T-cell (primary cell): ENCODE measurements around the gene DYSF. TPM values are rescaled to one million over a fixed set of nuclear protein-coding genes. Genes with fewer than 3 reads are reported as not detected.

Source experiments
- ATAC-seq, 4 experiments: fragments of 200-7000 bp in 3 of 4; fragments of 150-1000 bp in 1 of 4; cut with Tn5 transposase; replicated peaks in 1 of 4; 1 replicate in 3 of 4; 2 replicates in 1 of 4; pipeline ENCODE4 v1.10.0; 2021; ENCODE audit warnings: moderate library complexity in 3 of 4, mild to moderate bottlenecking in 2 of 4, moderate number of reproducible peaks in 1 of 4
- CTCF ChIA-PET, 2 donors: fragments of 300-600 bp; sonication (Branson Sonifier 250); formaldehyde crosslinking; loops; one replicate each; lab custom pipeline; 2022; ENCODE audit warnings: antibody characterized with exemption in 2 of 2; lab: Charles Lee
- POLR2A ChIA-PET, 2 donors: fragments of 300-600 bp; sonication (Branson Sonifier 250); formaldehyde crosslinking; loops; one replicate each; lab custom pipeline; 2022; ENCODE audit warnings: antibody characterized with exemption in 2 of 2; lab: Charles Lee
- DNase-seq, 35 experiments: peaks; one replicate each; pipeline versions ENCODE4 v3.0.0 to v3.0.0-alpha.2; 2013 to 2023
- H3K27ac ChIP-seq: one replicate; pipeline ENCODE4 v1.5.1; 2013; ENCODE audit warnings: low read length
- H3K27me3 ChIP-seq, 2 experiments: replicated peaks in 1 of 2; 1 replicate in 1 of 2; 2 replicates in 1 of 2; pipeline versions ENCODE4 v1.6.1 to v1.7.0; 2013; ENCODE audit warnings: low read length in 1 of 2, mixed read lengths in 1 of 2; ENCODE audit not compliant: control insufficient read depth in 2 of 2, insufficient read depth in 2 of 2; ENCODE audit errors: extremely low read depth in 1 of 2
- H3K36me3 ChIP-seq, 2 donors: 1 replicate in 1 of 2; 2 replicates in 1 of 2; pipeline versions ENCODE4 v1.6.1 to v1.7.0; 2013; ENCODE audit warnings: low read length in 1 of 2; ENCODE audit not compliant: control insufficient read depth in 2 of 2, insufficient read depth in 1 of 2; ENCODE audit errors: extremely low read depth in 1 of 2
- H3K4me1 ChIP-seq, 2 experiments: 1 replicate in 1 of 2; 2 replicates in 1 of 2; pipeline versions ENCODE4 v1.6.1 to v1.7.0; 2013; ENCODE audit warnings: low read length in 2 of 2, mixed read lengths in 1 of 2; ENCODE audit not compliant: insufficient read depth in 2 of 2, control insufficient read depth in 1 of 2; ENCODE audit errors: extremely low read depth in 1 of 2
- H3K4me3 ChIP-seq, 2 donors: 1 replicate in 1 of 2; 2 replicates in 1 of 2; pipeline versions ENCODE4 v1.5.1 to v1.7.0; 2013; ENCODE audit warnings: mild to moderate bottlenecking in 2 of 2, low read length in 1 of 2, moderate library complexity in 1 of 2; ENCODE audit not compliant: control insufficient read depth in 1 of 2; ENCODE audit errors: extremely low read depth in 1 of 2
- H3K9me3 ChIP-seq: 2 replicates; pipeline ENCODE4 v1.7.0; 2013
- H3K27ac Mint-ChIP-seq, 2 donors: one replicate each; pipeline ENCODE4 v1.8.0; 2020 to 2021; ENCODE audit warnings: mild to moderate bottlenecking in 2 of 2, mixed read lengths in 2 of 2
- H3K27me3 Mint-ChIP-seq, 2 donors: one replicate each; pipeline ENCODE4 v1.8.0; 2021 to 2022; ENCODE audit warnings: mixed read lengths in 2 of 2
- H3K36me3 Mint-ChIP-seq: one replicate; pipeline ENCODE4 v1.8.0; 2021; ENCODE audit warnings: mixed read lengths
- H3K4me1 Mint-ChIP-seq, 3 donors: one replicate each; pipeline ENCODE4 v1.8.0; 2020 to 2022; ENCODE audit warnings: mixed read lengths in 3 of 3, mild to moderate bottlenecking in 1 of 3
- H3K4me3 Mint-ChIP-seq, 3 donors: one replicate each; pipeline ENCODE4 v1.8.0; 2020 to 2022; ENCODE audit warnings: mild to moderate bottlenecking in 3 of 3, mixed read lengths in 3 of 3, moderate library complexity in 3 of 3
- H3K9me3 Mint-ChIP-seq, 3 donors: one replicate each; pipeline ENCODE4 v1.8.0; 2020 to 2022; ENCODE audit warnings: mixed read lengths in 3 of 3
- WGBS: methylation state at CpG from one replicate; pipeline ENCODE4 v1.1.5; 2013; ENCODE audit warnings: missing lambda C conversion rate; ENCODE audit not compliant: insufficient coverage; 5-methylcytosine and 5-hydroxymethylcytosine counted together
- total RNA-seq, 35 experiments: library from RNA in 6 of 35; stranded (reverse) in 6 of 35; fragments of 120-200 nt in 1 of 35; gene quantifications; one replicate each; pipeline versions ENCODE4 v1.2.1 to v1.2.4 and lab custom pipeline; 2013 to 2026

The DYSF gene
- total RNA-seq, 5 donors from 2014 or later (not counting 1 experiment from before 2014, with no cell fraction given), result 0.56 to 3.4 (median 1.9) TPM

DNA sequence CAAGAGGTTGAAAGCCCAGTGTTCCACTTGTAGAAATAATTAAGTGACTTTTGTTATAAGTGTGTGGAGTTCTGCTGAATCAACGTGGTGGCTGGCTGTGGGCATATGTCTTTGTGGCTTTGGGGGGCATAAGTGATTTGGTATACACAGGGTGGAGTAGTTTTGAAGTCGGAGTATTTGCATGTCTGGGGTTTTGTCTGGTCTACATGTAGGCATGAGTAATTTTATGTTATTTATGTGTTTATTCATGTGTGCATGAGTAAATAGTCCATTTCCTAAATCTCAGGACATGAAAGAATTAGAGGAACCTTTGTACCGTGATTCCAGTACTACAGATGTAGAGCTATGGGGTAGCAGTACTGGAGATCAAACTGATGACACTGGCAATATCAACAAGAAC, 179.7 kb downstream of the DYSF start:
- ATAC-seq (no peak), DNase-seq (no peak)
- ChIA-PET CTCF (no interaction called here), POLR2A (interaction anchor here in 1 of 2 donors (0.7 kb wide), 1 partner anchor 1982 kb away, joined by 3 read pairs; no protein-coding TSS in a partner anchor)
- H3K4me1 ChIP-seq, result no peaks in the 10 kb centered on the region
- Mint-ChIP-seq H3K4me3 (no peak overlapping the region), H3K4me1 (no peaks in the 10 kb centered on the region), H3K36me3 (no peaks in the 10 kb centered on the region), H3K27ac (no peak overlapping the region), H3K9me3 (no peaks in the 10 kb centered on the region), H3K27me3 (peaks cover 26 to 30% of the 10 kb centered on the region in 2 donors)
- no peaks in the 10 kb centered on the region for H3K9me3 ChIP-seq
- no peak overlapping the region for H3K4me3 ChIP-seq
- H3K27me3 ChIP-seq, result peaks cover 0 to 21% of the 10 kb centered on the region in 2 experiments
- 40% methylated on average over 1 of the region's 3 CpGs for WGBS
- H3K27ac ChIP-seq, result no peak overlapping the region
- H3K36me3 ChIP-seq, result no peaks in the 10 kb centered on the region

DNA sequence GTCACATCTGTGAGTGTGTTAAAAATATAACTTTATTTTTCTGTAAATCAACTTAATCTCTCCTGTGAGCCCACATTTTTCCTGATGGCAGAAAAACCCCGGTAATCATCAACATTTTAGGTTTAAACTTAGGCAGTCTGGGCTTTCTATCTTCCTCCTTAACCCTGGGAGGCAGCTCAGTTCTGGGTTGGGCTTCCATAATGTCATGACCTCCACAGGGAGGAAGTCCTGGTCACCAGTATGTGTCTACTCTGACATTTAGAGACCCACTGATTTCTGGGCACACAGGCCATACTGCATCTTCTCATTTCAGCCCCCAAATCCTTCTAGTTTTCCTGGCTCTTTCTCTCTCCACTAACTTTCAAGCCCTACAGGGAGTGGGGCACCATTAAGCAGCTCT, 181.2 kb downstream of the DYSF start:
- 33% methylated on average over 1 of the region's 1 CpG for WGBS
- no peaks in the 10 kb centered on the region for H3K36me3 Mint-ChIP-seq
- no peaks in the 10 kb centered on the region for H3K4me1 ChIP-seq
- H3K27ac Mint-ChIP-seq, result no peak overlapping the region
- H3K27me3 Mint-ChIP-seq, result peaks cover 24 to 30% of the 10 kb centered on the region in 2 donors
- H3K9me3 ChIP-seq, result no peaks in the 10 kb centered on the region
- H3K36me3 ChIP-seq, result no peaks in the 10 kb centered on the region
- ChIA-PET CTCF (no interaction called here), POLR2A (no interaction called here)
- H3K4me3 ChIP-seq, result no peak overlapping the region
- no peaks in the 10 kb centered on the region for H3K9me3 Mint-ChIP-seq
- ATAC-seq (no peak), DNase-seq (no peak)
- H3K27ac ChIP-seq, result no peak overlapping the region
- peaks cover 0 to 21% of the 10 kb centered on the region in 2 experiments for H3K27me3 ChIP-seq
- H3K4me3 Mint-ChIP-seq, result no peak overlapping the region
- no peaks in the 10 kb centered on the region for H3K4me1 Mint-ChIP-seq

DNA sequence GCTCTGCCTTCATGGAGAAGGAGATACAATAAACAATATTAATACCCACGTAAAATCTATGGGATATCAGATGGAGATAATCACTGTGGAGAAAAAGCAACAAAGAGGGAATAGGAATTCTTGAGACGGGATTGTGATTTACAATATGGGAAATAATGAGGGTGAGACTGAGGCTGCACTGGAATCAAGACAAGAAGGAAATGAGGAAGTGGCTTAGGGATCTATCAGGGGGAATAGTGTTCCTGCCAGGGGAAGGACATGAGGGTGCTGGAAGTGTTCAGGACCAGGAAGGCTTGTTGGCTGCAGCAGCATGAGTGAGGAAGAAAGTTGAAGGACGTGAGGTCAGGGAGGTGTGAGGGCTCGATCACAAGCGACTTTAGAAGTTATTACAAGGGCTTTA, 182.4 kb downstream of the DYSF start:
- Histone ChIP-seq H3K36me3 (no peaks in the 10 kb centered on the region), H3K27me3 (peaks cover 0 to 15% of the 10 kb centered on the region in 2 experiments), H3K4me1 (no peaks in the 10 kb centered on the region), H3K9me3 (no peaks in the 10 kb centered on the region), H3K27ac (no peak overlapping the region), H3K4me3 (no peak overlapping the region)
- no peak for ATAC-seq
- no peaks in the 10 kb centered on the region for H3K4me1 Mint-ChIP-seq
- no peak overlapping the region for H3K4me3 Mint-ChIP-seq
- no peak overlapping the region for H3K27ac Mint-ChIP-seq
- WGBS, result 68% methylated on average over 4 of the region's 5 CpGs
- no peaks in the 10 kb centered on the region for H3K9me3 Mint-ChIP-seq
- ChIA-PET CTCF (no interaction called here), POLR2A (no interaction called here)
- H3K36me3 Mint-ChIP-seq, result no peaks in the 10 kb centered on the region
- H3K27me3 Mint-ChIP-seq, result peaks cover 17 to 24% of the 10 kb centered on the region in 2 donors
- no peak for DNase-seq

DNA sequence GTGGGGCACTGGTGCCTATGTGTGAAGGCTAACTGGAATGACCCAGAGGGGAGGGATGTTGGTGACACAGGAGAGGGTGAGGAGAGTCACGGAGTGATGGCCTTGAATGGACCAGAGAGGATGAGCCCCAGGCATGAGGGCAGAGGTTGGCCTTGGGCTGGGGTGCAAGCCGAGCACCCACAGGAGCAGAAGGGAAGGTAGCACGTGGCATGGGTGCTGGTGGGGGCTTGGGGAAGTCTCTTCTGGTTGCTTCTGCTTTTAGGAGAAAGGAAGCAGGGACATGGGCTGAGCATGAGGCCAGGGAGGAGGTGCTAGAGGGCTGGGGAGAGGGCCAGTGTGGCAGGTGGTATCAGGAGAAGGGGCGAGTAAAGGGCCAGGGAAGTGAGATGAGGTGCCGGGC, 183.8 kb downstream of the DYSF start:
- ChIA-PET CTCF (no interaction called here), POLR2A (no interaction called here)
- no peak overlapping the region for H3K27ac Mint-ChIP-seq

DNA sequence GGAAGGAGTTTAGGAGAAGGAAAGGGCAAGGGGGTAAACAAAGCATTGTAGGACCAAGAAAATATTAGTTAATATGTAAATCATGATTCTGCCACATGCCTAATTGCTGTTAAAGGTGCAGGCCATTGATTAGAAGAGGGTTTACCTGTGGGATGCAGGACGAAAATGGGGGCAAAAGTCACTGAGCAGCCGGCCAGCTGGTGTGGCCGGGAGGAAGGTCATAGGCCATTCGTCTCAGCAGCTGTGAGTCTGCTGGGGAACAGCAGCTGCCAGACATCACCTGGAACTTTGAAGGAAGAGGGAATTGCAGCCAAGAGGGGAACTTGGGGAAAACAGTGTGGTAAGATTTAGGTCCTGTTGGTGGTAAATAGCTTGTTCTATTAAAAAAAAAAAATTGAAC, 184.4 kb downstream of the DYSF start:
- Mint-ChIP-seq H3K36me3 (no peaks in the 10 kb centered on the region), H3K4me3 (no peak overlapping the region), H3K27ac (no peak overlapping the region), H3K27me3 (peaks cover 16 to 17% of the 10 kb centered on the region in 2 donors), H3K9me3 (no peaks in the 10 kb centered on the region), H3K4me1 (no peaks in the 10 kb centered on the region)
- Histone ChIP-seq H3K4me1 (no peaks in the 10 kb centered on the region), H3K27ac (no peak overlapping the region), H3K36me3 (no peaks in the 10 kb centered on the region), H3K4me3 (no peak overlapping the region), H3K27me3 (peaks cover 0 to 10% of the 10 kb centered on the region in 2 experiments), H3K9me3 (no peaks in the 10 kb centered on the region)
- CTCF ChIA-PET, result no interaction called here
- POLR2A ChIA-PET, result no interaction called here
- DNase-seq, result no peak
- no peak for ATAC-seq
- WGBS, result 85% methylated on average over 4 of the region's 4 CpGs

More for the DNA sequence above, 183.8 kb downstream of the DYSF start:
- Histone ChIP-seq H3K36me3 (no peaks in the 10 kb centered on the region), H3K27ac (no peak overlapping the region), H3K4me3 (no peak overlapping the region), H3K9me3 (no peaks in the 10 kb centered on the region), H3K27me3 (peaks cover 0 to 7% of the 10 kb centered on the region in 2 experiments), H3K4me1 (no peaks in the 10 kb centered on the region)
- H3K27me3 Mint-ChIP-seq, result peaks cover 19% of the 10 kb centered on the region in 2 donors
- no peak for DNase-seq
- H3K9me3 Mint-ChIP-seq, result no peaks in the 10 kb centered on the region
- no peaks in the 10 kb centered on the region for H3K4me1 Mint-ChIP-seq
- ATAC-seq, result no peak
- no peak overlapping the region for H3K4me3 Mint-ChIP-seq
- WGBS, result 68% methylated on average over 5 of the region's 5 CpGs
- H3K36me3 Mint-ChIP-seq, result no peaks in the 10 kb centered on the region

DNA sequence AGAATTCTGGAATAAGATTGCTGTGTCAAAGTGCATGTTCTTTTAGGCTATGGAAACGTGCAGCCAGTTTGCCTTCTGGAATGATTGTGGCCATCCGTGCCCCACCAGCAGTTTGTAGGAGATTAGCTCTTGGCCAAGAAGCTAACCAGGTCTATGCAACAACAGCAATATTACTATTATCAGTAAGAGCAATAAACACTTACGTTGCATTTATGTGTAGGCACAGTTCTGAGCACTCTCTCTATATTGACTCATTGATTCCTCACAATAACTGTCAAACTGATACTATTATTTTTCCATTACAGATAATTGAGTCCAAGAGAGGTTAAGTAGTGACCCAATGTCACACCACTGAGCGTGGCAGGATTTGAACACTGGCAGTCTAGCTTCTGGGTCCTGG, 186.4 kb downstream of the DYSF start:
- no peak for ATAC-seq
- Mint-ChIP-seq H3K27ac (no peak overlapping the region), H3K9me3 (no peaks in the 10 kb centered on the region), H3K4me3 (no peak overlapping the region), H3K4me1 (no peaks in the 10 kb centered on the region), H3K27me3 (peaks cover 9 to 22% of the 10 kb centered on the region in 2 donors), H3K36me3 (no peaks in the 10 kb centered on the region)
- H3K27me3 ChIP-seq, result peaks cover 0 to 20% of the 10 kb centered on the region in 2 experiments
- no peaks in the 10 kb centered on the region for H3K36me3 ChIP-seq
- H3K4me1 ChIP-seq, result no peaks in the 10 kb centered on the region
- no peak overlapping the region for H3K4me3 ChIP-seq
- no peak overlapping the region for H3K27ac ChIP-seq
- 54% methylated on average over 3 of the region's 4 CpGs for WGBS
- POLR2A ChIA-PET, result no interaction called here
- CTCF ChIA-PET, result no interaction called here
- no peaks in the 10 kb centered on the region for H3K9me3 ChIP-seq
- DNase-seq, result no peak

DNA sequence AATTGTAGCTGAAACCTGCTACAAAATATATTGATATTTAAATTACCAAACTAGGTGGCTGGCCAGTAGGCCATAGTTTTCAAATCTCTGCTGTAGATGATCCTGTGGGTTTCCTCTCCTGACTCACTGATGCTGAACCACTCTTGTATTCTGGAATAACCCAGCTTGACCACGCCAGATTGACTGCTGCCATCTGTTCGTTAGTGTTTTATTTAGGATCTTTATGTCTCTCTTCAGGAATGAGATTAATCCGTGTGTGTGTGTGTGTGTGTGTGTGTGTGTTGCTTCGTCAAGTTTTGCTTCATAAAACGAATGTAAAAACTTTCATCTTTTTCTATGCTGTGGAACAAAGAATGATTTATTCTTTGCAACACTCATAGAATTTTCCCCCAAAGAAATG, 187.1 kb downstream of the DYSF start:
- no CpG with 5 or more reads among the region's 5 CpGs for WGBS
- ATAC-seq, result no peak
- Mint-ChIP-seq H3K27ac (no peak overlapping the region), H3K4me3 (no peak overlapping the region), H3K4me1 (no peaks in the 10 kb centered on the region), H3K27me3 (peaks cover 6 to 21% of the 10 kb centered on the region in 2 donors), H3K9me3 (no peaks in the 10 kb centered on the region), H3K36me3 (no peaks in the 10 kb centered on the region)
- CTCF ChIA-PET, result no interaction called here
- Histone ChIP-seq H3K27ac (no peak overlapping the region), H3K9me3 (no peaks in the 10 kb centered on the region), H3K4me3 (no peak overlapping the region), H3K4me1 (no peaks in the 10 kb centered on the region), H3K36me3 (no peaks in the 10 kb centered on the region), H3K27me3 (peaks cover 0 to 25% of the 10 kb centered on the region in 2 experiments)
- POLR2A ChIA-PET, result no interaction called here
- DNase-seq, result no peak
